A549 treated with AZD9567 at 1 μM for 4 hours (cell line): ENCODE results near the gene ULK3. TPM values are rescaled to one million over a fixed set of nuclear protein-coding genes. Genes with fewer than 3 reads are reported as not detected.

Source experiments
- total RNA-seq: library from RNA; stranded (reverse); fragments of 200-300 nt; extraction: Qiagen RNA extraction; gene quantifications from 5 replicates; pipeline ENCODE4 v1.2.3, GENCODE V29; 2022; ENCODE audit not compliant: insufficient read depth

ULK3 gene, protein sequence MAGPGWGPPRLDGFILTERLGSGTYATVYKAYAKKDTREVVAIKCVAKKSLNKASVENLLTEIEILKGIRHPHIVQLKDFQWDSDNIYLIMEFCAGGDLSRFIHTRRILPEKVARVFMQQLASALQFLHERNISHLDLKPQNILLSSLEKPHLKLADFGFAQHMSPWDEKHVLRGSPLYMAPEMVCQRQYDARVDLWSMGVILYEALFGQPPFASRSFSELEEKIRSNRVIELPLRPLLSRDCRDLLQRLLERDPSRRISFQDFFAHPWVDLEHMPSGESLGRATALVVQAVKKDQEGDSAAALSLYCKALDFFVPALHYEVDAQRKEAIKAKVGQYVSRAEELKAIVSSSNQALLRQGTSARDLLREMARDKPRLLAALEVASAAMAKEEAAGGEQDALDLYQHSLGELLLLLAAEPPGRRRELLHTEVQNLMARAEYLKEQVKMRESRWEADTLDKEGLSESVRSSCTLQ
- total RNA-seq = 24.1 to 42.4 TPM (median 39.7 TPM) in 5 replicates

DNA sequence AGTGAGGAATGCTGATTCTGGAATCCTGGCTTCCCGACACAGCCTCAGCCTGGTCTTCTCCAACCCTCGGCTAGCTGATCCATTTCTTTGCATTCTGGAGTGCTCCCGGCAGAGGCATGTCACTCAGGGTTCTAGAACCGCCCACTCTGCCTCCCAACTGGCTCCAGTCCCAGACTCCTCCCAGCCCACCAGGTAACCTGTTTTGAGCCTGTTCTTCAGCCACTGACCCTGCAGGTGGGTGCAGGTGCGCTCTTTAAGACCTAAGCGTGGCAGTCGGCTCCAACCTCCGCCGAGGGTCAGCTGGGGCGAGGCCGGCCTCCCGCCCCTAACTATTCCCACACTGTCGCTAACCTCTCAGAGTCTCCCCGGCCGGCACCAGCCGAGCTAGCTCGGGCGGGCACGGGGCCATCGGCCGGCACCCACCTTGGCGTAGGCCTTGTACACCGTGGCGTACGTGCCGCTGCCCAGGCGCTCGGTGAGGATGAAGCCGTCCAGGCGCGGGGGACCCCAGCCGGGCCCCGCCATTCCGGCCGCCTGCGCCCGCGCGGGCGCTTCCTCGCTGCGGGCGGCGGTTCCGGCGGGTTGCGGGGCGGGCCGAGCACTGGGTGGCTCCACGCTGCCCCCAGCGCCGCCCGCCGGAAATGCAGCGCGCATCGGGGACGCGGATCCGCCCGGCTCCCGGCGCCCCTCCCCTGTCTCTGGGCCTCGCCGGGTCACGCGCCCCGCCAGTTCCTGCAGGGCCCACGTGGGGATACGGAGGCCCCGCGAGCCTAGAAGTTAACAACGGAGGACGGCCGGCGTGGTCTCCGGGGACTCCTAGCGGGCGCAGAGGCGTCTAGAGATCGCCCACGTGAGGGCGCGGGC is at the start of gene ULK3:
TSS of gene ULK3 (minus strand) at position 576 of the 864 bp plus-strand sequence. CDS start at position 525, 51 bp downstream.

DNA sequence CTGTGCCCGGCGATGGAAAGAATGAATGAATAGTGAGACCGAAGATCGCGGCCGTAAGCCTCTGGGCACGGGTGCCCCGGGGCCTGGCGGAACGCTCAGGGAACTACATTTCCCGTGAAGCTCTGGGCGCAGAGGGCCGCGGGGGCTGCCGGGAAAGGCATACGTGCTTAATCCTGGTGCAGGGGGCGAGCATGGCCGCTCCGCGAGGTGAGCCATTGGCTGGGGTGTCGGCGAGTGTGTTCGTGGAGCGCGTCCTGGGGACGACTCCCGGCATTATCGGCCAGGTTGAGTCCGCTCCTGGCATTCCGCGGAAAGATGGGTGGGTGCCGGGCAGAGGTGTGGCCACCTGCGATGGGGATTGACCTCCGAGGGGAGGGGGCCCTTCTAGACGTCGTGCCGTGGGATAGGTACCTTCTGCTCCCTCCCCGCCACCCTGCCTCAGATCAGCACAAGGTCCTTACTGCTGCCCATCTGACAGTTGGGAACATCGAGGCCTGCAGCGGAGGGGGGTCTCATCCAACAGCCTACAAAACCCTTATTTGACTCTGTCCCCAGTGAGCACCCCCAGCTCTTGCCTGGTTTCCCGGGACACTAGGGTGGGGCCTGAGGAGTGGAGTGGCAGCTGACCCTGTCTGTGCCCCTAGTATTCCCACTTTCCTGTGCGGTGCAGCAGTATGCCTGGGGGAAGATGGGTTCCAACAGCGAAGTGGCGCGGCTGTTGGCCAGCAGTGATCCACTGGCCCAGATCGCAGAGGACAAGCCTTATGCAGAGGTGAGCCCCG is 47.1 kb upstream of the ULK3 start, which contains the start of gene MPI:
TSS of gene MPI (plus strand) at position 160 of the 782 bp plus-strand sequence. CDS start at position 192, 32 bp downstream.

DNA sequence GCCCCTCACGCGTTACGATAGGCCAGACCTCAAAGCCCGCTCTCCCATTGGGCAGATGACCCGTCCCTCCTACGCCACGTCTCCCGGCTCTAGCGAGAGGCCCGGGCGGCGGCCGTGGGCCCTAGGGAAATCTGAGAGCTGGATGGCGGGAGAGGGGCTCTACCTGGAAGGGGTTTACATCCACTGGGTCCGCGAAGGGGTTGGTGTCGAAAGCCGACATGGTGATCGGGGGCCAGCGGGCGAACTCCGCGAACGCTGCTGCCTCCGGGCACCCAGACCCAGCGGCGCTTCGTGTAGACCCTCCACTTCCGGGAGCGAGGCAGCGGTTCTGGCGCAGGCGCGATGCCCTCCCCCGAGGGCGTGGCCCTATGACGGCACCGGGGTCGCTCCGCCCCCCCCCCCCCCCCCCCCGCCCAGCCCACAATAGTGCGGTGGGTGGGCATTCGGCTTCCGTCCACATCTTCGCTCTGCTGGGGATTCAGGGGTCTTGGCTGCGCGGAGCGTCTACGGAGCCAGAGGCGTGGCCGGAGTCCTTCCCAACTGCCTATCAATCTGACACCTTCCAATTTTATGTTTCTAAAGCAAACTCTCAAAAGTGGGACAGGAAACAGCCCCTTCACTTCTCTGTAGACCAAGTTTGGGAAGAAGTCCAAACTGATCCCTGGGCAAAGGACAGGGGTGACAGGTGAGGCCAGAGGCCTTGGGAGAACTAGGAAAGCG is 30.2 kb upstream of the ULK3 start, which contains the start of gene SCAMP2:
TSS of gene SCAMP2 (minus strand) at position 330 of the 720 bp plus-strand sequence. CDS start at position 220, 110 bp downstream.

DNA sequence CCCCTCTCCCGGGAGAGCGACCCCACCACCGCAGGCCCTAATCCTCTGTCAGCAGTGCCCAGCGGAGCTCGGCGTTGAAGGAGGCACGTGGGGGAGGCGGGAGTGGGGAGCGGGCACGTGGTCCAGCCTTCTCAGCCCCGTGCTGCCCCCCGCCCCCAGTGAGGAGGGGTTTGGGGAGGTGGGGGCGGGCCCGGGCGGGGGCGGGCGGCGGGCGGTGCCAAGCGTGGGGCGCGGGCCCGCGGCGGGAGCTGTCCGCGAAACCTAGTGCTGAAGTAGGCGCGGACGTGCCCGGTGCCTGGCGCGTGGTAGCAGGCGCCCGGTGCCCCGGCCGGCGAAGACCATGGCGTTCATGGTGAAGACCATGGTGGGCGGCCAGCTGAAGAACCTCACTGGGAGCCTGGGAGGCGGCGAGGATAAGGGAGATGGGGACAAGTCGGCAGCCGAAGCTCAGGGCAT is 16.6 kb downstream of the ULK3 start, which contains the start of gene CPLX3:
TSS of gene CPLX3 (plus strand) at position 264 of the 456 bp plus-strand sequence. CDS start at position 341, 77 bp downstream.

DNA sequence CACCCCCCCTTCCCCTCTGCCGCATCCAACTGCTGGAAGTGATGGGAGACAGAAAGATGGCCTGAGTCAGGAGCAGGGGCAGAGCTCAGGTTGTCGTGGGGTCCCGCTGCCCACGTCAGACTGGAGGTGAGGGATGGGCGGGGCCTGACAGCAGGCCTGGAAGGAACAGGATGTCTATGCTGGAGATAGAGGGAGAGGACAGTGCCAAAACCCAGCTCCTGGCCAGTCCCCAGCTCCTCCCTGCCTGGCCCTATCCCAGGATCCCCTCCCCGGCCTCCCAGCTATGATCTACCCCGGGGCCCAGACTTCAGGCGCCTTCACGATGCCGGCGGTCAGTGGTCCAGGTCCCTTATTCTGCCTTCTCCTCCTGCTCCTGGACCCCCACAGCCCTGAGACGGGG is 30.4 kb downstream of the ULK3 start, which contains the start of gene LMAN1L:
TSS of gene LMAN1L (plus strand) at position 303 of the 400 bp plus-strand sequence. CDS start at position 323, 20 bp downstream.

Other genes with a start within 250 kb of the ULK3 start
- 31.5 to 59.5 TPM (median 35.6 TPM) in 5 replicates for gene CLK3, start 227.3 kb downstream of the ULK3 start, total RNA-seq
- gene EDC3, start 147.1 kb downstream of the ULK3 start, total RNA-seq = 18.9 to 23.7 TPM (median 20.1 TPM) in 5 replicates
- 1.2 to 3.9 TPM (median 1.7 TPM) in 5 replicates for gene CYP1A1, start 117.6 kb downstream of the ULK3 start, total RNA-seq
- gene CYP1A2, start 94.3 kb downstream of the ULK3 start, total RNA-seq = not detected in 5 replicates
- 60.3 to 69.4 TPM (median 64.0 TPM) in 5 replicates for gene CSK, start 61.1 kb downstream of the ULK3 start, total RNA-seq
- not detected in 5 replicates for gene LMAN1L, start 30.3 kb downstream of the ULK3 start, total RNA-seq
- gene CPLX3, start 16.5 kb downstream of the ULK3 start, total RNA-seq = 0.06 to 0.11 TPM (median 0.07 TPM) in 3 of 5 replicates, not detected in the others
- gene SCAMP2, start 30.2 kb upstream of the ULK3 start, total RNA-seq = 58.6 to 75.9 TPM (median 70.9 TPM) in 5 replicates
- gene MPI, start 46.9 kb upstream of the ULK3 start, total RNA-seq = 24.8 to 33.8 TPM (median 31.8 TPM) in 5 replicates
- gene FAM219B, start 63.7 kb upstream of the ULK3 start, total RNA-seq = 32.8 to 41.8 TPM (median 38.4 TPM) in 5 replicates
- 549 to 606 TPM (median 573 TPM) in 5 replicates for gene COX5A, start 94.9 kb upstream of the ULK3 start, total RNA-seq
- 14.2 to 27.9 TPM (median 27.3 TPM) in 5 replicates for gene RPP25, start 113.6 kb upstream of the ULK3 start, total RNA-seq
- 11.2 to 12.6 TPM (median 12.0 TPM) in 5 replicates for gene SCAMP5, start 152.4 kb upstream of the ULK3 start, total RNA-seq
- 16.0 to 20.1 TPM (median 17.6 TPM) in 5 replicates for gene PPCDC, start 180.4 kb upstream of the ULK3 start, total RNA-seq